Measurements from ENCODE around the gene TNF. TPM values are rescaled to one million over a fixed set of nuclear protein-coding genes. Genes with fewer than 3 reads are reported as not detected.
A peak's percentile ranks its signal among the peaks of the same experiment; 100 is the strongest.

TNF gene
- total and polyA plus RNA-seq, 2 of the 13 experiments (the other 11 are each of a cell fraction or from before 2014, with no cell fraction given): not detected

DNA sequence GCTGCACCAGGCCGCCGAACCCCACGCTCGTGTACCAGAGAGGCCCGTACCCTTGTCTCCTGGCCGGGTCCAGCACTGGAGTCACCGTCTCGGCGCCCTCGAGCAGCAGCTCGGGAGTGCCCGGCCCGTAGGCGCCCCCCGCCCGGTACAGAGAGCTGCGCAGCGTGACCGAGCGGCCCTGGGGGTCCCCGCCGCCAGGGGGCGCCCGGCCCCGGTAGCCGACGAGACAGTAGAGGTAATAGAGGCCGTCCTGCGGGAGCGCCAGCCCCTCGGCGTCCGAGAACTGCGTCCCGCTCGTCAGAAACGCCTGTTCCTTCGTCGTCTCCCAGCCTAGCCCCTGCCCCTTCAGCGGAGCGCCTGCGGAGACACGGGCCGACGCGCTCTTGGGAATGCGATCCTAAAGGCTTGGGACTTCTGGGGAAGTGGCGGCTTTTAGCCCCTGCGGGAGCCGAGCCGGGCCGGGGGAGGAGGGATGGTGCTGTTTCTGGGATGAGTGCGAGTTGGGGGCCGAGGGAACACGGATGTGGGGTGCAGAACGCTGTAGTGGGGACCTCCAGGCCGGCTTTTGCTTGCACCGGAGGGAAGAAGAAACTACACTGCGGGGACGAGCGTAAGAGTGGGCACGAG lies 5.6 kb downstream of the TNF start (continued):
- TF ChIP-seq, protein P1, sequence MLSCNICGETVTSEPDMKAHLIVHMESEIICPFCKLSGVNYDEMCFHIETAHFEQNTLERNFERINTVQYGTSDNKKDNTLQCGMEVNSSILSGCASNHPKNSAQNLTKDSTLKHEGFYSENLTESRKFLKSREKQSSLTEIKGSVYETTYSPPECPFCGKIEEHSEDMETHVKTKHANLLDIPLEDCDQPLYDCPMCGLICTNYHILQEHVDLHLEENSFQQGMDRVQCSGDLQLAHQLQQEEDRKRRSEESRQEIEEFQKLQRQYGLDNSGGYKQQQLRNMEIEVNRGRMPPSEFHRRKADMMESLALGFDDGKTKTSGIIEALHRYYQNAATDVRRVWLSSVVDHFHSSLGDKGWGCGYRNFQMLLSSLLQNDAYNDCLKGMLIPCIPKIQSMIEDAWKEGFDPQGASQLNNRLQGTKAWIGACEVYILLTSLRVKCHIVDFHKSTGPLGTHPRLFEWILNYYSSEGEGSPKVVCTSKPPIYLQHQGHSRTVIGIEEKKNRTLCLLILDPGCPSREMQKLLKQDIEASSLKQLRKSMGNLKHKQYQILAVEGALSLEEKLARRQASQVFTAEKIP (CRISPR knock-in tag; IDR thresholded peaks at IDR 0.05; ENCODE audit: borderline replicate concordance): 0 out of 2 replicates have a peak, but pooled peaks have one; percentile 81
- TF ChIP-seq, protein P2, sequence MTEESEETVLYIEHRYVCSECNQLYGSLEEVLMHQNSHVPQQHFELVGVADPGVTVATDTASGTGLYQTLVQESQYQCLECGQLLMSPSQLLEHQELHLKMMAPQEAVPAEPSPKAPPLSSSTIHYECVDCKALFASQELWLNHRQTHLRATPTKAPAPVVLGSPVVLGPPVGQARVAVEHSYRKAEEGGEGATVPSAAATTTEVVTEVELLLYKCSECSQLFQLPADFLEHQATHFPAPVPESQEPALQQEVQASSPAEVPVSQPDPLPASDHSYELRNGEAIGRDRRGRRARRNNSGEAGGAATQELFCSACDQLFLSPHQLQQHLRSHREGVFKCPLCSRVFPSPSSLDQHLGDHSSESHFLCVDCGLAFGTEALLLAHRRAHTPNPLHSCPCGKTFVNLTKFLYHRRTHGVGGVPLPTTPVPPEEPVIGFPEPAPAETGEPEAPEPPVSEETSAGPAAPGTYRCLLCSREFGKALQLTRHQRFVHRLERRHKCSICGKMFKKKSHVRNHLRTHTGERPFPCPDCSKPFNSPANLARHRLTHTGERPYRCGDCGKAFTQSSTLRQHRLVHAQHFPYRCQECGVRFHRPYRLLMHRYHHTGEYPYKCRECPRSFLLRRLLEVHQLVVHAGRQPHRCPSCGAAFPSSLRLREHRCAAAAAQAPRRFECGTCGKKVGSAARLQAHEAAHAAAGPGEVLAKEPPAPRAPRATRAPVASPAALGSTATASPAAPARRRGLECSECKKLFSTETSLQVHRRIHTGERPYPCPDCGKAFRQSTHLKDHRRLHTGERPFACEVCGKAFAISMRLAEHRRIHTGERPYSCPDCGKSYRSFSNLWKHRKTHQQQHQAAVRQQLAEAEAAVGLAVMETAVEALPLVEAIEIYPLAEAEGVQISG (CRISPR knock-in tag; IDR thresholded peaks at IDR 0.05): peak; percentile 76
- no peak; the same call in none of the 2 replicates for TF ChIP-seq ETV6 (CRISPR knock-in tag; conservative IDR thresholded peaks at IDR 0.05)
- TF ChIP-seq PHF21A (CRISPR knock-in tag; IDR thresholded peaks at IDR 0.05): peak; percentile 92
- TF ChIP-seq CBX2 (IDR thresholded peaks at IDR 0.05; ENCODE audit: low read depth, low read length): no peak
- peak; percentile 25; the same call in 1 of the 2 replicates for TF ChIP-seq CBX2 (CRISPR knock-in tag; IDR thresholded peaks at IDR 0.05; ENCODE audit: low read depth)
- TF ChIP-seq, protein P3, sequence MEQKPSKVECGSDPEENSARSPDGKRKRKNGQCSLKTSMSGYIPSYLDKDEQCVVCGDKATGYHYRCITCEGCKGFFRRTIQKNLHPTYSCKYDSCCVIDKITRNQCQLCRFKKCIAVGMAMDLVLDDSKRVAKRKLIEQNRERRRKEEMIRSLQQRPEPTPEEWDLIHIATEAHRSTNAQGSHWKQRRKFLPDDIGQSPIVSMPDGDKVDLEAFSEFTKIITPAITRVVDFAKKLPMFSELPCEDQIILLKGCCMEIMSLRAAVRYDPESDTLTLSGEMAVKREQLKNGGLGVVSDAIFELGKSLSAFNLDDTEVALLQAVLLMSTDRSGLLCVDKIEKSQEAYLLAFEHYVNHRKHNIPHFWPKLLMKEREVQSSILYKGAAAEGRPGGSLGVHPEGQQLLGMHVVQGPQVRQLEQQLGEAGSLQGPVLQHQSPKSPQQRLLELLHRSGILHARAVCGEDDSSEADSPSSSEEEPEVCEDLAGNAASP (CRISPR knock-in tag; IDR thresholded peaks at IDR 0.05; ENCODE audit: borderline replicate concordance): 0 out of 2 replicates have a peak, but pooled peaks have one; percentile 60
- 0 out of 2 replicates have a peak, but pooled peaks have one; percentile 61 for TF ChIP-seq ZFP90 (CRISPR knock-in tag; IDR thresholded peaks at IDR 0.05; ENCODE audit: borderline replicate concordance)
- no peak for TF ChIP-seq CCAR2 (optimal IDR thresholded peaks at IDR 0.05; ENCODE audit: low read depth, low read length)
- TF ChIP-seq, protein P4, sequence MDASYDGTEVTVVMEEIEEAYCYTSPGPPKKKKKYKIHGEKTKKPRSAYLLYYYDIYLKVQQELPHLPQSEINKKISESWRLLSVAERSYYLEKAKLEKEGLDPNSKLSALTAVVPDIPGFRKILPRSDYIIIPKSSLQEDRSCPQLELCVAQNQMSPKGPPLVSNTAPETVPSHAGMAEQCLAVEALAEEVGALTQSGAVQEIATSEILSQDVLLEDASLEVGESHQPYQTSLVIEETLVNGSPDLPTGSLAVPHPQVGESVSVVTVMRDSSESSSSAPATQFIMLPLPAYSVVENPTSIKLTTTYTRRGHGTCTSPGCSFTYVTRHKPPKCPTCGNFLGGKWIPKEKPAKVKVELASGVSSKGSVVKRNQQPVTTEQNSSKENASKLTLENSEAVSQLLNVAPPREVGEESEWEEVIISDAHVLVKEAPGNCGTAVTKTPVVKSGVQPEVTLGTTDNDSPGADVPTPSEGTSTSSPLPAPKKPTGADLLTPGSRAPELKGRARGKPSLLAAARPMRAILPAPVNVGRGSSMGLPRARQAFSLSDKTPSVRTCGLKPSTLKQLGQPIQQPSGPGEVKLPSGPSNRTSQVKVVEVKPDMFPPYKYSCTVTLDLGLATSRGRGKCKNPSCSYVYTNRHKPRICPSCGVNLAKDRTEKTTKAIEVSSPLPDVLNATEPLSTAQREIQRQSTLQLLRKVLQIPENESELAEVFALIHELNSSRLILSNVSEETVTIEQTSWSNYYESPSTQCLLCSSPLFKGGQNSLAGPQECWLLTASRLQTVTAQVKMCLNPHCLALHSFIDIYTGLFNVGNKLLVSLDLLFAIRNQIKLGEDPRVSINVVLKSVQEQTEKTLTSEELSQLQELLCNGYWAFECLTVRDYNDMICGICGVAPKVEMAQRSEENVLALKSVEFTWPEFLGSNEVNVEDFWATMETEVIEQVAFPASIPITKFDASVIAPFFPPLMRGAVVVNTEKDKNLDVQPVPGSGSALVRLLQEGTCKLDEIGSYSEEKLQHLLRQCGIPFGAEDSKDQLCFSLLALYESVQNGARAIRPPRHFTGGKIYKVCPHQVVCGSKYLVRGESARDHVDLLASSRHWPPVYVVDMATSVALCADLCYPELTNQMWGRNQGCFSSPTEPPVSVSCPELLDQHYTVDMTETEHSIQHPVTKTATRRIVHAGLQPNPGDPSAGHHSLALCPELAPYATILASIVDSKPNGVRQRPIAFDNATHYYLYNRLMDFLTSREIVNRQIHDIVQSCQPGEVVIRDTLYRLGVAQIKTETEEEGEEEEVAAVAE (CRISPR knock-in tag; IDR thresholded peaks at IDR 0.05; ENCODE audit: borderline replicate concordance): no peak
- TF ChIP-seq HDAC6 (IDR thresholded peaks at IDR 0.05; ENCODE audit: low read depth, low read length): no peak
- TF ChIP-seq, protein P5, sequence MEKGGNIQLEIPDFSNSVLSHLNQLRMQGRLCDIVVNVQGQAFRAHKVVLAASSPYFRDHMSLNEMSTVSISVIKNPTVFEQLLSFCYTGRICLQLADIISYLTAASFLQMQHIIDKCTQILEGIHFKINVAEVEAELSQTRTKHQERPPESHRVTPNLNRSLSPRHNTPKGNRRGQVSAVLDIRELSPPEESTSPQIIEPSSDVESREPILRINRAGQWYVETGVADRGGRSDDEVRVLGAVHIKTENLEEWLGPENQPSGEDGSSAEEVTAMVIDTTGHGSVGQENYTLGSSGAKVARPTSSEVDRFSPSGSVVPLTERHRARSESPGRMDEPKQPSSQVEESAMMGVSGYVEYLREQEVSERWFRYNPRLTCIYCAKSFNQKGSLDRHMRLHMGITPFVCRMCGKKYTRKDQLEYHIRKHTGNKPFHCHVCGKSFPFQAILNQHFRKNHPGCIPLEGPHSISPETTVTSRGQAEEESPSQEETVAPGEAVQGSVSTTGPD (CRISPR knock-in tag; IDR thresholded peaks at IDR 0.05): no peak
